ENCODE results near the gene MXI1.
A peak's percentile ranks its signal among the peaks of the same experiment; 100 is the strongest.

GRCh38 chr10:110306452-110306768 is 99.0 kb downstream of the MXI1 start:
- peak in 1 of 3 experiments; percentile 4 for TF ChIP-seq CTCF (IDR thresholded peaks at IDR 0.05)
- TF ChIP-seq POLR2AphosphoS5 (IDR thresholded peaks at IDR 0.05; ENCODE audit: insufficient read depth in 1 of 2, low read depth in 1 of 2), result no peak
